GM12801 (cell line): ENCODE data around the gene PPFIA2.

ENCODE experiments used
- CTCF ChIP-seq: IDR thresholded peaks from one replicate; pipeline ENCODE4 v1.5.1; 2011; ENCODE audit warnings: control low read depth; ENCODE audit not compliant: insufficient read length; ENCODE audit errors: extremely low read depth

Gene PPFIA2

GRCh38 chr12:81468206-81468605 is 290.9 kb downstream of the PPFIA2 start:
- no peak for TF ChIP-seq CTCF

GRCh38 chr12:81465876-81466275 is 293.3 kb downstream of the PPFIA2 start:
- TF ChIP-seq CTCF, result no peak

GRCh38 chr12:81465191-81465590 is 294.0 kb downstream of the PPFIA2 start:
- no peak for TF ChIP-seq CTCF

- TF ChIP-seq CTCF, result no peak
Measured at GRCh38 chr12:81461163-81461562, 298.0 kb downstream of the PPFIA2 start.

GRCh38 chr12:81450920-81451739 is 308.0 kb downstream of the PPFIA2 start:
- no peak for TF ChIP-seq CTCF

GRCh38 chr12:81441629-81442028 is 317.5 kb downstream of the PPFIA2 start:
- no peak for TF ChIP-seq CTCF

GRCh38 chr12:81440001-81440400 is 319.1 kb downstream of the PPFIA2 start:
- no peak for TF ChIP-seq CTCF
